Panc1 (cell line): Measurements from ENCODE around the gene SPOCK1. TPM values are rescaled to one million over a fixed set of nuclear protein-coding genes. Genes with fewer than 3 reads are reported as not detected.

Experiments
- ATAC-seq: fragments of 200-7000 bp; cut with Tn5 transposase; 2 replicates; pipeline ENCODE4 v1.9.1; 2020; ENCODE audit warnings: mild to moderate bottlenecking, moderate library complexity
- BruUV-seq: library from RNA; stranded (reverse); fragments of 400-500 nt; replicated peaks from 2 replicates; lab custom pipeline; 2021; lab: Mats Ljungman, UMichigan
- CTCF ChIA-PET: fragments of 300-600 bp; sonication (Branson Sonifier 250); formaldehyde crosslinking; loops from one replicate; lab custom pipeline; 2022; ENCODE audit warnings: antibody characterized with exemption; lab: Charles Lee
- POLR2A ChIA-PET: fragments of 300-600 bp; sonication (Branson Sonifier 250); formaldehyde crosslinking; loops from one replicate; lab custom pipeline; 2022; ENCODE audit warnings: antibody characterized with exemption; lab: Charles Lee
- DNase-seq: peaks from one replicate; pipeline ENCODE4 v3.0.0-alpha.2; 2010; ENCODE audit warnings: low read depth, low spot score
- H3K27ac ChIP-seq: 2 replicates; pipeline ENCODE4 v1.5.1; 2011; ENCODE audit warnings: mild to moderate bottlenecking, low read length, inconsistent platforms
- H3K27me3 ChIP-seq: fragments of 200-500 bp; sonication (Bioruptor generic); 2 replicates; pipeline ENCODE4 v1.6.0; 2014; ENCODE audit warnings: low read length, inconsistent platforms; ENCODE audit not compliant: control insufficient read depth, insufficient read depth
- H3K36me3 ChIP-seq: fragments of 200-500 bp; sonication (Bioruptor generic); 2 replicates; pipeline ENCODE4 v1.5.1; 2014; ENCODE audit warnings: inconsistent platforms, mild to moderate bottlenecking, low read length, moderate library complexity; ENCODE audit not compliant: control insufficient read depth, insufficient read depth
- H3K4me1 ChIP-seq: 2 replicates; pipeline ENCODE4 v1.5.1; 2011; ENCODE audit warnings: inconsistent platforms, mild to moderate bottlenecking, low read length, moderate library complexity; ENCODE audit not compliant: control insufficient read depth, insufficient read depth
- H3K4me3 ChIP-seq, 2 experiments: 2 replicates each; pipeline ENCODE4 v1.5.1; 2011 to 2012; ENCODE audit warnings: low read depth in 2 of 2, low read length in 2 of 2, mild to moderate bottlenecking in 2 of 2, inconsistent platforms in 1 of 2, moderate library complexity in 1 of 2
- H3K9me3 ChIP-seq: fragments of 200-500 bp; sonication (Bioruptor generic); 2 replicates; pipeline ENCODE4 v1.5.1; 2014; ENCODE audit warnings: low read depth, mild to moderate bottlenecking, inconsistent platforms, low read length, moderate library complexity; ENCODE audit not compliant: control insufficient read depth, insufficient read depth
- POLR2AphosphoS5 ChIP-seq: IDR thresholded peaks from 2 replicates; pipeline ENCODE4 v1.6.1; 2012; ENCODE audit warnings: mild to moderate bottlenecking, low read depth, low read length, moderate library complexity
- REST ChIP-seq, 2 experiments: IDR thresholded peaks; 2 replicates each; pipeline ENCODE4 v1.6.1; 2011 to 2012; ENCODE audit warnings: low read depth in 2 of 2, control low read depth in 1 of 2, low read length in 1 of 2, mild to moderate bottlenecking in 1 of 2, moderate library complexity in 1 of 2; ENCODE audit not compliant: insufficient read depth in 1 of 2
- SIN3A ChIP-seq: IDR thresholded peaks from 2 replicates; pipeline ENCODE4 v1.6.1; 2012; ENCODE audit warnings: low read depth, mild to moderate bottlenecking, low read length, moderate library complexity, borderline replicate concordance; ENCODE audit not compliant: insufficient read depth
- TCF7L2 ChIP-seq: IDR thresholded peaks from 2 replicates; pipeline ENCODE4 v1.6.1; 2011; ENCODE audit warnings: mild to moderate bottlenecking, low read depth, low read length, inconsistent platforms
- in situ Hi-C: cut with HindIII; loops from 2 replicates; pipeline ENCODE4 v1.10.0; 2016; ENCODE audit warnings: low sequenced_read_pairs, low pct_unique_long_range_greater_than_20kb
- intact Hi-C: fragments of 100-400 bp; cut with micrococcal nuclease; formaldehyde crosslinking; loops from one replicate; pipeline ENCODE4 v1.10.0; 2022; ENCODE audit not compliant: unreplicated experiment
- total RNA-seq: library from RNA; stranded (reverse); gene quantifications from one replicate; pipeline ENCODE4 v1.2.1, GENCODE V29; 2021; ENCODE audit not compliant: unreplicated experiment
- TF ChIP-seq, protein P1 (sequence below): fragments of 450-650 bp; IDR thresholded peaks from 2 replicates; pipeline ENCODE4 v1.5.1; 2017; ENCODE audit warnings: mild to moderate bottlenecking

The SPOCK1 gene
- total RNA-seq, 1 experiment from 2014 or later = 15.6 TPM

DNA sequence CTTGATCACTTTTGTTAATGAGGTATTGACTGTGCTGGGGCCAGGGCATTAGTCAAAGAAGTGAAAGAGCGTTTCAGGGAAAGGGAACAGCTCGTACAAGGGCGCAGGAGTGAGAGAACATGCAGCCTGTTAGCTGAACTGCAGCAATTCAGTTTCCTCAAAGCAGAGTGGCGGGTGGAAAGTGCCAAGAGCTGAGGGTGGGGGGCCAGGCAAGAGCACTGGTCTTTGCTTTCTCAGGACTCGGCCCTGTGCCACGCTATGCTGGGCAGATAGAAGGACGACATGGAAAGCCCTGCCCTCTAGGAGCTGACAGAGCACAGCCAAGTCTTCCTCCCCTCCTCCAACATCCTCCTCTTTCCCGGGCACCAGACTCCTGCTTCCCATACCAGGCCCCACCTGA lies 304.8 kb downstream of the SPOCK1 start:
- Histone ChIP-seq H3K36me3 (no peaks in the 10 kb centered on the region), H3K9me3 (no peaks in the 10 kb centered on the region), H3K27me3 (peaks cover 2% of the 10 kb centered on the region), H3K27ac (no peak overlapping the region), H3K4me1 (no peaks in the 10 kb centered on the region), H3K4me3 (no peak overlapping the region)
- intact Hi-C loops = no loop called here
- CTCF ChIA-PET = no interaction called here
- TF ChIP-seq, protein P1, sequence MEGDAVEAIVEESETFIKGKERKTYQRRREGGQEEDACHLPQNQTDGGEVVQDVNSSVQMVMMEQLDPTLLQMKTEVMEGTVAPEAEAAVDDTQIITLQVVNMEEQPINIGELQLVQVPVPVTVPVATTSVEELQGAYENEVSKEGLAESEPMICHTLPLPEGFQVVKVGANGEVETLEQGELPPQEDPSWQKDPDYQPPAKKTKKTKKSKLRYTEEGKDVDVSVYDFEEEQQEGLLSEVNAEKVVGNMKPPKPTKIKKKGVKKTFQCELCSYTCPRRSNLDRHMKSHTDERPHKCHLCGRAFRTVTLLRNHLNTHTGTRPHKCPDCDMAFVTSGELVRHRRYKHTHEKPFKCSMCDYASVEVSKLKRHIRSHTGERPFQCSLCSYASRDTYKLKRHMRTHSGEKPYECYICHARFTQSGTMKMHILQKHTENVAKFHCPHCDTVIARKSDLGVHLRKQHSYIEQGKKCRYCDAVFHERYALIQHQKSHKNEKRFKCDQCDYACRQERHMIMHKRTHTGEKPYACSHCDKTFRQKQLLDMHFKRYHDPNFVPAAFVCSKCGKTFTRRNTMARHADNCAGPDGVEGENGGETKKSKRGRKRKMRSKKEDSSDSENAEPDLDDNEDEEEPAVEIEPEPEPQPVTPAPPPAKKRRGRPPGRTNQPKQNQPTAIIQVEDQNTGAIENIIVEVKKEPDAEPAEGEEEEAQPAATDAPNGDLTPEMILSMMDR = no peak
- no peak for TF ChIP-seq POLR2AphosphoS5
- TF ChIP-seq SIN3A = no peak
- TF ChIP-seq TCF7L2 = no peak
- no peak for TF ChIP-seq REST (IDR thresholded peaks at IDR 0.05; ENCODE audit: insufficient read depth in 1 of 2, low read depth in 2 of 2, low read length in 1 of 2)
- no peak for DNase-seq
- in situ Hi-C loops = no loop called here
- POLR2A ChIA-PET = no interaction called here
- BruUV-seq = no TSS peak
- no peak for ATAC-seq

GRCh38 chr5:137192293-137192743 lies 306.8 kb downstream of the SPOCK1 start:
- no TSS peak for BruUV-seq
- ATAC-seq = no peak
- no peaks in the 10 kb centered on the region; the same call in 1 of the 2 replicates for H3K27me3 ChIP-seq
- no peaks in the 10 kb centered on the region for H3K9me3 ChIP-seq
- in situ Hi-C loops (no loop called here), intact Hi-C loops (no loop called here)
- peak; percentile 73 for DNase-seq
- no peak overlapping the region for H3K4me3 ChIP-seq
- H3K27ac ChIP-seq = no peak overlapping the region
- H3K36me3 ChIP-seq = no peaks in the 10 kb centered on the region
- ChIA-PET CTCF (no interaction called here), POLR2A (no interaction called here)
- no peaks in the 10 kb centered on the region for H3K4me1 ChIP-seq
- TF ChIP-seq, protein P1 = no peak
- TF ChIP-seq TCF7L2 = no peak
- no peak for TF ChIP-seq POLR2AphosphoS5
- TF ChIP-seq REST (IDR thresholded peaks at IDR 0.05; ENCODE audit: insufficient read depth in 1 of 2, low read depth in 2 of 2, low read length in 1 of 2) = no peak
- TF ChIP-seq SIN3A = no peak
